ENCODE results near the gene RPP25L. TPM values are rescaled to one million over a fixed set of nuclear protein-coding genes. Genes with fewer than 3 reads are reported as not detected.

The RPP25L gene
- total and polyA plus RNA-seq, 8 donors: 17.7 to 22.4 (median 20.6) TPM

DNA sequence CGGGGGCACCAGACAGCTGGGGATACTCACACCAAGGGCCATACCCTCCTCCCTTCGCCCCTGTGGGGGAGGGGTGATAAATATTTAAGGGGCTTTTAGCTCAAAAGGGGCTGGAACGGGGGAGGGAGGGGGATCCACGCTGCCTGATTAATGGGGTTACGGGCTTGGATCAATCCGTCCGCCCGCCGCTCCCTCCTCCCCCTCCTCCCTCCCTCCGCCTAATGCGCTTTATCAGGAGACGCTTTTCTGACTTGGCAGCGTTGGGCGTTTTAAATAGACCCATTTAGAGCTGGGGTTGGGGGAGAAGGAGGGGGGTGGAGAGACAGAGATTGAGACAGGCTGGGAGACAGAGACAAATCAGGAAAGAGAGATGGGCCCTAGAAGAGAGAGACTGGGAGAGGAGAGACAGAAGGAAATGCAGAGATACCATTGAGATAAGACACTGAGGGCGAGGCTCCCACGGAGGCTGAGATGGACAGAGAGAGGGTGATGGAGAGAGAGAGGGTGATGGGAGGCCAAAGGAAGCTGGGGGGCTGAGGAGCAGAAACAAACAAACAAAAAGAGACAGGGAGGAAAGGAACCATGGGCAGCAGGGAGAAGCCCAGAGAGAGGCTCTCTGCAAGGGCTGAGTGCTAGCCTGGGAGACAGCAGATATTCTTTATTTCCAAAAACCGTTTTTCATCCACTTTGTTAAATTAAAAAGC lies 32.6 kb downstream of the RPP25L start:
- TF ChIP-seq, protein P1, sequence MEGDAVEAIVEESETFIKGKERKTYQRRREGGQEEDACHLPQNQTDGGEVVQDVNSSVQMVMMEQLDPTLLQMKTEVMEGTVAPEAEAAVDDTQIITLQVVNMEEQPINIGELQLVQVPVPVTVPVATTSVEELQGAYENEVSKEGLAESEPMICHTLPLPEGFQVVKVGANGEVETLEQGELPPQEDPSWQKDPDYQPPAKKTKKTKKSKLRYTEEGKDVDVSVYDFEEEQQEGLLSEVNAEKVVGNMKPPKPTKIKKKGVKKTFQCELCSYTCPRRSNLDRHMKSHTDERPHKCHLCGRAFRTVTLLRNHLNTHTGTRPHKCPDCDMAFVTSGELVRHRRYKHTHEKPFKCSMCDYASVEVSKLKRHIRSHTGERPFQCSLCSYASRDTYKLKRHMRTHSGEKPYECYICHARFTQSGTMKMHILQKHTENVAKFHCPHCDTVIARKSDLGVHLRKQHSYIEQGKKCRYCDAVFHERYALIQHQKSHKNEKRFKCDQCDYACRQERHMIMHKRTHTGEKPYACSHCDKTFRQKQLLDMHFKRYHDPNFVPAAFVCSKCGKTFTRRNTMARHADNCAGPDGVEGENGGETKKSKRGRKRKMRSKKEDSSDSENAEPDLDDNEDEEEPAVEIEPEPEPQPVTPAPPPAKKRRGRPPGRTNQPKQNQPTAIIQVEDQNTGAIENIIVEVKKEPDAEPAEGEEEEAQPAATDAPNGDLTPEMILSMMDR (IDR thresholded peaks at IDR 0.05): no peak
- DNase-seq (peak in 1 of 4 donors; percentile 82), ATAC-seq (no peak)
- Histone ChIP-seq H3K36me3 (no peaks in the 10 kb centered on the region), H3K4me3 (no peak overlapping the region), H3K4me1 (peaks cover 0 to 7% of the 10 kb centered on the region in 2 donors), H3K27ac (no peak overlapping the region), H3K9me3 (no peaks in the 10 kb centered on the region), H3K27me3 (peaks cover 13 to 100% of the 10 kb centered on the region in 2 donors)
- intact Hi-C loops (cut with DNase I): no loop called here

DNA sequence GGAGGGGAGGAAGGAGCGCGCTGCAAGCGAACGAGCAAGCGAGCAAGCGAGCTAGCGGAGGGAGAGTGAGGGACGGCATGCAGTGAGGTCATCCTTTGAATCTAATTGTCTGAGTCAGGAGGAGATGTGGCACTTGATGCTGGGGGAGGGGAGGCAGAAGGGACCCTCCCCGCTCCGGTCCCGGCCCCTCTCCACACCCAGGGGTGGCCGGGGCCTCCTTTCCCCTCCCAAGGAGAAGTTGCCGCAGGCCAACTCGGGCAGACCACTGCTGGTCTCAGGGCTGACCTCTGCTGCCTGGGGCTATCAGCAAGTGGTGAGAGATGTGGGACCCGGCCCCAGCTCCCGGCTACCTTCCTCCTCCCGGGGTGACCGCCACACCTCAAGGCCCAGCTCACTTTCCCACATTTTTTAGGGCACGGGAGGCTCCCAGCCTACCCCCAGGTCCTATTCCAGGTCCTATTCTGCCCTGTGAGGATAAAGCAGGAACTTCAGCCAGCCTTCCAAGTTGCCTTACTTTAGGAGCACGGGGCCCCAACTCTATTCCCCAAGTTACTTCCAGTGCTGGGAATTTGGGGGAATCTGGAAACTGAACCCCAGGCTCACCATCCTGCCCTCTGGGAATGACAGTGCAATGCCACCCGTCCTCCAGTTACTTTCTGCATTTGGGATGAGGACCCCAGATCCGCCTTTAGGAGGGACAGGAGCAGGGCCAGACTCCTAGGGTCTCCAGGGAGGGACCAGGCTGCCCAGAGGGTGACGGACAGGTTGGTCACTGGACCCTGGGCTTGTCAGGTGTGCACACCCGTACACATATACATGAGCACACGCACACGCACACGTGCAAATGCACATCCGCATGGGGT lies 33.4 kb downstream of the RPP25L start:
- TF ChIP-seq, protein P1 (IDR thresholded peaks at IDR 0.05): no peak
- peaks cover 0 to 7% of the 10 kb centered on the region in 2 donors for H3K4me1 ChIP-seq
- DNase-seq (no peak), ATAC-seq (peak; percentile 58)
- H3K27me3 ChIP-seq: peaks cover 12 to 97% of the 10 kb centered on the region in 2 donors
- H3K4me3 ChIP-seq: no peak overlapping the region
- no peaks in the 10 kb centered on the region for H3K36me3 ChIP-seq
- intact Hi-C loops (cut with DNase I): no loop called here
- H3K9me3 ChIP-seq: no peaks in the 10 kb centered on the region
- H3K27ac ChIP-seq: no peak overlapping the region

DNA sequence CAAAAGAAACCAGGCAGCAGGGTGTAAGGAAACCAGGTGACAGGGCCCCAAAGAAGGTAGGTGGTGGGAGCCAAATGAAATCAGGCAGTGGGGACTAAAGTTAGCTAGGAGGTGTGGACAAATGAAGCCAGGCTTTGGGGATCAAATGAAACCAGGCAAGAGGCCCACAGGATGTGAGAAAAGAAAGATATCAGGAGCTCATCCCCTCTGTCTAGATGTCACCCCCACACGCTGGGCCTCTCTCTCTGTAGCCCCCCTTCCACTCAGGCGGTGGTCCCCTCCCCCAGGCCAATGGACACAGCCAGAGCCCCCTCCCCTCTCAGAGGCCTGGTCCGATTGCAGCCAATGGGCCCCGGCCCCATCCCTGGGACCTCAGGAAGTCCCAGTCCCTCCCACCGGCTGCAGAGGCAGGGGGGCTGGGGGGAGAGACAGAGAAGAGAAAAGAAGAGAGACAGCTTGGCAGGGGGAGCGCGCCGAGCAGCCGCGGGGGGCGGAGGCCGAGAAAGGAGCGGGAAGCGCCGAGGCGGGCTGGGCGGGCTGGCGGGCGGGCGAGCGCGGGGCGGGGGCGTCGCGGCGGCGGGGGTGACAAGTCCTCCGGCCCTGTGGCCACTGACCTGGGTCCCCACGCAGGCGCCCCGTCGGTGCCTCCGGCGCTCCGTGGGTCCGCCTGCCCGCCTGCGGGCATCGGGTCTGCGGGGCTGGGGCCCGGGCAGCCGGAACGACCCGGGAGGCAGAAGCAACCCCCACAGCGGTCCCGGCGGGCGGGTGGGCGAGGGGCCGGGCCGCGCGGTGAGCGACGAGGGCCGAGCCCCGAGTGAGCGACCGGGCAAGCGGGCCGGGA lies 34.3 kb downstream of the RPP25L start:
- TF ChIP-seq, protein P1 (IDR thresholded peaks at IDR 0.05): no peak
- H3K27ac ChIP-seq: no peak overlapping the region

DNA sequence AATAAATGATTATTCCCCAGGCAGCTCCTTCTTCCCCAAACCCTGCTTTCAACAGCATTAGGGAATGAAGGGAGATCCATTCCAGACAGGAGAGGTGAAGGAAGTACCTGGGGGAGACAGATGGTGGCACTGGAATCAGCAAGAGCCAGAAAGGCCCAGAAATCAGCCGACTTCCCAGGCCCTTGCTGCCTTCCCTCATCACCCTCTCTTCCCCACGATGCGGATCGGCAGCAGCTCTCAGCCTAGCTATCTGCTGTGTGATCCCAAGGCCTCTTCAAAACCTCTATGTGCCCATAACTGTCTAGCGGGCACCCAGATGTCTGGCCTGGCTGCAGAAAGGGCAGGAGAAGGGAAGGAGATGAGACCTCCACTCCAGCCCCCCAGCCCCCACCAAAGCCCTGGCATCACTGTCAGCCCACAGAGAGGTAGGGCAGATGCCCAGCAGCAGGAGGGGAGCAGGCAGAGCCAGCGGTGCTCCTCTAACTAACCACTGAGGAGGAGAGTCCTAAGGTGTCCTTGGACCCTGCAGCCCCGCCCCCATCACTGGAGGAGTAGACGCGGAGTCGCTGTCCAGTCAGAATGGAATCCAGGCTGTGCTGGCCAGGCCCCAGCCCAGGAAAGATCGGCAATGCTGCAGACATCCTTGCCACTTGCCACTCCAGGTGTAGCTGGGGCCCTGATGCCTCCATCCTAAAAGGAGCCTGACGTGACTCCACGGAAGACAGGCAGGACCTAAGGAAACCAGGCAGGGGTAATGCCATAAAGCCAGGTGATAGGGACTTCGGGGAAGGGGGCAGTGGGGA lies 35.1 kb downstream of the RPP25L start:
- no peak overlapping the region for H3K27ac ChIP-seq
- no peak overlapping the region for H3K4me3 ChIP-seq
- H3K36me3 ChIP-seq: no peaks in the 10 kb centered on the region
- peaks cover 0 to 7% of the 10 kb centered on the region in 2 donors for H3K4me1 ChIP-seq
- TF ChIP-seq, protein P1 (IDR thresholded peaks at IDR 0.05): no peak
- peaks cover 12 to 86% of the 10 kb centered on the region in 2 donors for H3K27me3 ChIP-seq
- no peaks in the 10 kb centered on the region for H3K9me3 ChIP-seq
- peak; percentile 9 for ATAC-seq
- no peak for DNase-seq
- intact Hi-C loops (cut with DNase I): no loop called here

More for the DNA sequence above, 34.3 kb downstream of the RPP25L start:
- H3K27me3 ChIP-seq: peaks cover 12 to 94% of the 10 kb centered on the region in 2 donors
- no peaks in the 10 kb centered on the region for H3K36me3 ChIP-seq
- intact Hi-C loops (cut with DNase I): no loop called here
- DNase-seq (peak in 1 of 4 donors; percentile 89), ATAC-seq (no peak)
- H3K9me3 ChIP-seq: no peaks in the 10 kb centered on the region
- H3K4me1 ChIP-seq: peaks cover 0 to 7% of the 10 kb centered on the region in 2 donors
- H3K4me3 ChIP-seq: no peak overlapping the region
